Liver (tissue), 3 donors: ENCODE results near the gene SAT2.

Experiments
- CTCF ChIP-seq: fragments of 150-350 bp; IDR thresholded peaks from 2 replicates; pipeline ENCODE4 v1.5.1; 2017; ENCODE audit warnings: improper control_type of control experiment, low read depth, low read length; ENCODE audit not compliant: missing input control
- EGR1 ChIP-seq, 2 donors: IDR thresholded peaks; 2 replicates each; pipeline ENCODE4 v1.6.1; 2016 to 2018; ENCODE audit warnings: antibody characterized with exemption in 2 of 2, low read depth in 2 of 2
- FOXA2 ChIP-seq: IDR thresholded peaks from 2 replicates; pipeline ENCODE4 v1.6.1; 2016; ENCODE audit warnings: antibody characterized with exemption
- GABPA ChIP-seq, 2 donors: IDR thresholded peaks in 1 of 2; conservative IDR thresholded peaks in 1 of 2; 2 replicates each; pipeline ENCODE4 v1.6.1; 2016; ENCODE audit warnings: antibody characterized with exemption in 2 of 2, mild to moderate bottlenecking in 1 of 2, moderate library complexity in 1 of 2
- HNF4G ChIP-seq: IDR thresholded peaks from 2 replicates; pipeline ENCODE4 v1.6.1; 2016; ENCODE audit warnings: antibody characterized with exemption
- JUND ChIP-seq, 2 donors: IDR thresholded peaks; 2 replicates each; pipeline ENCODE4 v1.6.1; 2016; ENCODE audit warnings: antibody characterized with exemption in 2 of 2
- MAX ChIP-seq: IDR thresholded peaks from 2 replicates; pipeline ENCODE4 v1.6.1; 2016; ENCODE audit warnings: antibody characterized with exemption
- RAD21 ChIP-seq, 2 donors: IDR thresholded peaks; 2 replicates each; pipeline ENCODE4 v1.6.1; 2016; ENCODE audit warnings: antibody characterized with exemption in 2 of 2, mild to moderate bottlenecking in 2 of 2
- TAF1 ChIP-seq: conservative IDR thresholded peaks from 2 replicates; pipeline ENCODE4 v1.6.1; 2016; ENCODE audit warnings: antibody characterized with exemption, mild to moderate bottlenecking
- YY1 ChIP-seq: IDR thresholded peaks from 2 replicates; pipeline ENCODE4 v1.6.1; 2016; ENCODE audit warnings: antibody characterized with exemption, mild to moderate bottlenecking
- TF ChIP-seq, protein P1 (sequence below): IDR thresholded peaks from 2 replicates; pipeline ENCODE4 v1.6.1; 2016; ENCODE audit warnings: antibody characterized with exemption, mild to moderate bottlenecking
- donor health status: healthy.
- donor health status: healthy.

GRCh38 chr17:7589891-7590691 lies 37.5 kb downstream of the SAT2 start, which contains the start of gene SOX15:
- TF ChIP-seq, protein P1, sequence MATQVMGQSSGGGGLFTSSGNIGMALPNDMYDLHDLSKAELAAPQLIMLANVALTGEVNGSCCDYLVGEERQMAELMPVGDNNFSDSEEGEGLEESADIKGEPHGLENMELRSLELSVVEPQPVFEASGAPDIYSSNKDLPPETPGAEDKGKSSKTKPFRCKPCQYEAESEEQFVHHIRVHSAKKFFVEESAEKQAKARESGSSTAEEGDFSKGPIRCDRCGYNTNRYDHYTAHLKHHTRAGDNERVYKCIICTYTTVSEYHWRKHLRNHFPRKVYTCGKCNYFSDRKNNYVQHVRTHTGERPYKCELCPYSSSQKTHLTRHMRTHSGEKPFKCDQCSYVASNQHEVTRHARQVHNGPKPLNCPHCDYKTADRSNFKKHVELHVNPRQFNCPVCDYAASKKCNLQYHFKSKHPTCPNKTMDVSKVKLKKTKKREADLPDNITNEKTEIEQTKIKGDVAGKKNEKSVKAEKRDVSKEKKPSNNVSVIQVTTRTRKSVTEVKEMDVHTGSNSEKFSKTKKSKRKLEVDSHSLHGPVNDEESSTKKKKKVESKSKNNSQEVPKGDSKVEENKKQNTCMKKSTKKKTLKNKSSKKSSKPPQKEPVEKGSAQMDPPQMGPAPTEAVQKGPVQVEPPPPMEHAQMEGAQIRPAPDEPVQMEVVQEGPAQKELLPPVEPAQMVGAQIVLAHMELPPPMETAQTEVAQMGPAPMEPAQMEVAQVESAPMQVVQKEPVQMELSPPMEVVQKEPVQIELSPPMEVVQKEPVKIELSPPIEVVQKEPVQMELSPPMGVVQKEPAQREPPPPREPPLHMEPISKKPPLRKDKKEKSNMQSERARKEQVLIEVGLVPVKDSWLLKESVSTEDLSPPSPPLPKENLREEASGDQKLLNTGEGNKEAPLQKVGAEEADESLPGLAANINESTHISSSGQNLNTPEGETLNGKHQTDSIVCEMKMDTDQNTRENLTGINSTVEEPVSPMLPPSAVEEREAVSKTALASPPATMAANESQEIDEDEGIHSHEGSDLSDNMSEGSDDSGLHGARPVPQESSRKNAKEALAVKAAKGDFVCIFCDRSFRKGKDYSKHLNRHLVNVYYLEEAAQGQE, result no peak
- TF ChIP-seq CTCF (no peak), RAD21 (IDR thresholded peaks at IDR 0.05) (no peak), GABPA (IDR thresholded peaks at IDR 0.05 in 1 of 2, conservative IDR thresholded peaks at IDR 0.05 in 1 of 2) (no peak), HNF4G (no peak), FOXA2 (no peak), YY1 (no peak), TAF1 (no peak), EGR1 (IDR thresholded peaks at IDR 0.05; ENCODE audit: low read depth in 2 of 2) (no peak), MAX (no peak), JUND (IDR thresholded peaks at IDR 0.05) (no peak)
